ENCODE data around the gene HDAC8. TPM values are rescaled to one million over a fixed set of nuclear protein-coding genes. Genes with fewer than 3 reads are reported as not detected.
A peak's percentile ranks its signal among the peaks of the same experiment; 100 is the strongest.

HDAC8 gene
- polyA plus RNA-seq, 2 of the 4 experiments (the other 2 are of a cell fraction) = 28.7 to 38.3 TPM

- POLR2A ChIA-PET = no interaction called here
- ATAC-seq (no peak), FAIRE-seq (peak; percentile 89)
Measured at GRCh38 chrX:72436010-72436409, 136.6 kb downstream of the HDAC8 start.

DNA sequence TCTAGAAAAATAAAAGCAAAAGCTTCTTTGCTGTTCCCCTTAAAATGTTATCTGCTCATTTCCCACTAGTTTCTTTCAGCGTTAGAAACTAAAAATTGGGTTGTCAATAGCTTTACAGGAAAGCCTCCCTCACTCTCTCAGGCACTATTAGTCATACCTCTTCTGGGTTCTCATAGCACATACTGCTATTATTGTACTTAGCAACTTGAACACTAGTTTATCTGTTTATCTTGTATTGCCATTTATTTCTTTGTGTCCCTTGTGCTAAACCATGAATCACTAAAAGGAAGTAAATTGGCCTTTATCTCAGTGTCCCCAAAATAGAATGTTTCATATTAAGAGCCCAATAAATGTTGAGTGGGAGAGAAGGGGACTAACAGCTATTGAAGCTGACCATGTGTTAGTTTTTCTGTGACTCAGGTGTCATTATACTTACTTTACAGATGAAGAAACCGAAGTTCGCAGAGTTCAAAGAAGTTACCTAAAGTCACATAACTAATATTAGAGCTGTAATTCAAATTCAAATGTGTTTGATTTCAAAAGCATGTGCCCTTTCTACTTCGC, 142.2 kb downstream of the HDAC8 start:
- Histone ChIP-seq H3K4me1 (no peaks in the 10 kb centered on the region), H3K4me3 (no peak overlapping the region), H3K9me3 (0 out of 3 replicates have a peak, but pooled peaks cover under 1% of the 10 kb centered on the region), H3K4me2 (no peak overlapping the region), H3K27ac (no peak overlapping the region)
- whole genome bisulfite sequencing (ENCODE audit: missing lambda C conversion rate) = 93% methylated on average over 4 of the region's 4 CpGs
- ChIA-PET CTCF (no interaction called here), POLR2A (no interaction called here)
- TF ChIP-seq RARB (CRISPR knock-in tag; IDR thresholded peaks at IDR 0.05) (no peak), REST (IDR thresholded peaks at IDR 0.05) (no peak), HOXA7 (CRISPR knock-in tag; IDR thresholded peaks at IDR 0.05) (no peak), RAD21 (conservative IDR thresholded peaks at IDR 0.05 in 1 of 2, IDR thresholded peaks at IDR 0.05 in 1 of 2) (no peak), TFCP2L1 (CRISPR knock-in tag; IDR thresholded peaks at IDR 0.05) (no peak)
- DNase-seq (ENCODE audit: low read depth in 1 of 2, low spot score in 1 of 2) = no peak
- ATAC-seq = no peak
- FAIRE-seq = peak; percentile 18

More at GRCh38 chrX:72436010-72436409, 136.6 kb downstream of the HDAC8 start:
- CTCF ChIA-PET = interaction anchor here (0.6 kb wide), 1 partner anchor 16 kb away, joined by 3 read pairs; no protein-coding TSS in a partner anchor
- Histone ChIP-seq H3K27ac (no peak overlapping the region), H3K4me1 (no peaks in the 10 kb centered on the region), H3K4me3 (no peak overlapping the region), H3K9me3 (peaks cover 13% of the 10 kb centered on the region; the same call in 1 of the 3 replicates), H3K4me2 (no peak overlapping the region)
- TF ChIP-seq RCOR1 (IDR thresholded peaks at IDR 0.05; ENCODE audit: low read depth, low read length) (no peak), CHD2 (IDR thresholded peaks at IDR 0.05; ENCODE audit: low read length, partially characterized antibody) (no peak), ZC3H11A (IDR thresholded peaks at IDR 0.05) (no peak), ZNF302 (CRISPR knock-in tag; IDR thresholded peaks at IDR 0.05) (no peak), FOSL2 (IDR thresholded peaks at IDR 0.05) (no peak), FOSL2 (CRISPR knock-in tag; IDR thresholded peaks at IDR 0.05) (no peak), POLR2AphosphoS2 (conservative IDR thresholded peaks at IDR 0.05; ENCODE audit: low read length) (no peak), TP53 (CRISPR knock-in tag; IDR thresholded peaks at IDR 0.05) (no peak), JUN (IDR thresholded peaks at IDR 0.05) (no peak), HOXA7 (CRISPR knock-in tag; IDR thresholded peaks at IDR 0.05) (no peak), MAX (IDR thresholded peaks at IDR 0.05) (no peak), CBX2 (IDR thresholded peaks at IDR 0.05; ENCODE audit: borderline replicate concordance, low read depth) (no peak)
- TF ChIP-seq, protein P1, sequence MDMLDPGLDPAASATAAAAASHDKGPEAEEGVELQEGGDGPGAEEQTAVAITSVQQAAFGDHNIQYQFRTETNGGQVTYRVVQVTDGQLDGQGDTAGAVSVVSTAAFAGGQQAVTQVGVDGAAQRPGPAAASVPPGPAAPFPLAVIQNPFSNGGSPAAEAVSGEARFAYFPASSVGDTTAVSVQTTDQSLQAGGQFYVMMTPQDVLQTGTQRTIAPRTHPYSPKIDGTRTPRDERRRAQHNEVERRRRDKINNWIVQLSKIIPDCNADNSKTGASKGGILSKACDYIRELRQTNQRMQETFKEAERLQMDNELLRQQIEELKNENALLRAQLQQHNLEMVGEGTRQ (IDR thresholded peaks at IDR 0.05) = no peak
- TF ChIP-seq, protein P2, sequence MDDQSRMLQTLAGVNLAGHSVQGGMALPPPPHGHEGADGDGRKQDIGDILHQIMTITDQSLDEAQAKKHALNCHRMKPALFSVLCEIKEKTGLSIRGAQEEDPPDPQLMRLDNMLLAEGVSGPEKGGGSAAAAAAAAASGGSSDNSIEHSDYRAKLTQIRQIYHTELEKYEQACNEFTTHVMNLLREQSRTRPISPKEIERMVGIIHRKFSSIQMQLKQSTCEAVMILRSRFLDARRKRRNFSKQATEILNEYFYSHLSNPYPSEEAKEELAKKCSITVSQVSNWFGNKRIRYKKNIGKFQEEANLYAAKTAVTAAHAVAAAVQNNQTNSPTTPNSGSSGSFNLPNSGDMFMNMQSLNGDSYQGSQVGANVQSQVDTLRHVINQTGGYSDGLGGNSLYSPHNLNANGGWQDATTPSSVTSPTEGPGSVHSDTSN (IDR thresholded peaks at IDR 0.05) = no peak
- DNase-seq (ENCODE audit: low read depth in 1 of 2, low spot score in 1 of 2) = no peak

GRCh38 chrX:72421797-72422196, 150.8 kb downstream of the HDAC8 start:
- DNase-seq (ENCODE audit: low read depth in 1 of 2, low spot score in 1 of 2) = no peak
- Histone ChIP-seq H3K27ac (no peak overlapping the region), H3K4me3 (no peak overlapping the region), H3K4me1 (no peaks in the 10 kb centered on the region), H3K9me3 (peaks cover 19% of the 10 kb centered on the region; the same call in 2 of the 3 replicates), H3K4me2 (no peak overlapping the region)
- TF ChIP-seq NFE2L2 (conservative IDR thresholded peaks at IDR 0.05; ENCODE audit: low read length) (no peak), ESRRA (IDR thresholded peaks at IDR 0.05; ENCODE audit: borderline replicate concordance, low read length) (no peak), POLR2A (IDR thresholded peaks at IDR 0.05; ENCODE audit: low read length) (no peak), NR3C1 (IDR thresholded peaks at IDR 0.05) (no peak), BHLHE40 (IDR thresholded peaks at IDR 0.05; ENCODE audit: low read depth, low read length) (no peak), RARB (CRISPR knock-in tag; IDR thresholded peaks at IDR 0.05) (no peak), MAZ (IDR thresholded peaks at IDR 0.05; ENCODE audit: borderline replicate concordance, low read depth, low read length) (no peak), HOXA7 (CRISPR knock-in tag; IDR thresholded peaks at IDR 0.05) (no peak)
- ChIA-PET CTCF (no interaction called here), POLR2A (no interaction called here)
- ATAC-seq = no peak
- peak; percentile 18 for FAIRE-seq

Measured in A549 (cell line).